Prostate gland (tissue), 2 donors: ENCODE measurements around the gene LGALS1.

Experiments
- CTCF ChIP-seq, 4 experiments: fragments of 200-600 bp in 2 of 4; fragments of 450-650 bp in 2 of 4; sonication (generic) in 2 of 4; IDR thresholded peaks; 1 replicate in 3 of 4; 2 replicates in 1 of 4; pipeline ENCODE4 v1.5.1; 2016 to 2019; ENCODE audit warnings: antibody characterized with exemption in 4 of 4, mild to moderate bottlenecking in 2 of 4, moderate library complexity in 2 of 4
- POLR2AphosphoS5 ChIP-seq: sonication (generic); formaldehyde crosslinking; IDR thresholded peaks from one replicate; pipeline ENCODE4 v1.6.1; 2017; ENCODE audit warnings: antibody characterized with exemption

- TF ChIP-seq CTCF (IDR thresholded peaks at IDR 0.05) = no peak
- TF ChIP-seq POLR2AphosphoS5 = no peak
These were observed 22.1 kb downstream of the LGALS1 start for GRCh38 chr22:37697538-37697835.
